Astrocyte (in vitro differentiated cells and primary cell): Measurements from ENCODE around the gene UGT1A4.

Source experiments
- EZH2 ChIP-seq: IDR thresholded peaks from 2 replicates; pipeline ENCODE4 v1.6.1; 2012; ENCODE audit warnings: mild to moderate bottlenecking, low read length, inconsistent platforms; ENCODE audit not compliant: insufficient read depth
- TF ChIP-seq, protein P1 (sequence below): IDR thresholded peaks from 2 replicates; pipeline ENCODE4 v1.5.1; 2011; ENCODE audit warnings: low read depth, mild to moderate bottlenecking, inconsistent platforms, low read length, moderate library complexity; ENCODE audit not compliant: insufficient read depth

DNA sequence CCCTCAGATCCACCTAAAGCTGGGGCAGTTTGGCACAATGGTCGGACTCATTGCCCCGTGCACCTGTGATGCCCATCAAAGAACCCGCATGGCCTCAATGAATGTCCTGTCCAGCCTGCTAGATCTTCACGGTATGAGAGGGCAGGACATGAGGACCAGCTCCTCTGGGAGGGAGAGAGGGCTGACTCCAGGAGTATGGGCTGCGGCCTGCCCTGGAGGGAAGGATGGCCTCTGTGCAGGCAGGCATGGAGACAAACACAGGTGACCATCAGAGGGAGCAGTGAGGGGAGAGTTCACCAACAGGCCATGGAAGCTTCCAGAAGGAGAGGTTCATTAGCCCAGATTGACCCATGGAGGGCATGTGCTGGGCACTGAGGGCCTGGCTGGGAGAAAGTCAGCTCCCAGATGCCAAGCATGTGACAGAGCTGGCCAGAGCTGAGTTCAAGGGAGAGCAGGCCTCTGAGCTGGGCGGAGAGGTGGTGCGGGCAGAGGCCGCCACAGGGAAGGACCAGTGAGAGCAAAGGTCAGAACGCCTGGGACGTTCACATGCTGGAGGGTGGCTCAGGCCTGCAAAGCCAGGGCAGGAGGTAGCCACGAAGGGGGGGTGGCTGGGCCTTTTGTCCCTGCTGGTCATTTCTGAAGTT lies 99.6 kb downstream of the UGT1A4 start:
- TF ChIP-seq, protein P1, sequence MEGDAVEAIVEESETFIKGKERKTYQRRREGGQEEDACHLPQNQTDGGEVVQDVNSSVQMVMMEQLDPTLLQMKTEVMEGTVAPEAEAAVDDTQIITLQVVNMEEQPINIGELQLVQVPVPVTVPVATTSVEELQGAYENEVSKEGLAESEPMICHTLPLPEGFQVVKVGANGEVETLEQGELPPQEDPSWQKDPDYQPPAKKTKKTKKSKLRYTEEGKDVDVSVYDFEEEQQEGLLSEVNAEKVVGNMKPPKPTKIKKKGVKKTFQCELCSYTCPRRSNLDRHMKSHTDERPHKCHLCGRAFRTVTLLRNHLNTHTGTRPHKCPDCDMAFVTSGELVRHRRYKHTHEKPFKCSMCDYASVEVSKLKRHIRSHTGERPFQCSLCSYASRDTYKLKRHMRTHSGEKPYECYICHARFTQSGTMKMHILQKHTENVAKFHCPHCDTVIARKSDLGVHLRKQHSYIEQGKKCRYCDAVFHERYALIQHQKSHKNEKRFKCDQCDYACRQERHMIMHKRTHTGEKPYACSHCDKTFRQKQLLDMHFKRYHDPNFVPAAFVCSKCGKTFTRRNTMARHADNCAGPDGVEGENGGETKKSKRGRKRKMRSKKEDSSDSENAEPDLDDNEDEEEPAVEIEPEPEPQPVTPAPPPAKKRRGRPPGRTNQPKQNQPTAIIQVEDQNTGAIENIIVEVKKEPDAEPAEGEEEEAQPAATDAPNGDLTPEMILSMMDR, result no peak
- TF ChIP-seq EZH2, result no peak
